HL-60/S4 treated with retinoic acid at 250 ng/mL for 4 days and 3 days (cell line): ENCODE results near the gene TTC16.
"Not testable (repeated sequence)": the region's sequence is repeated elsewhere in the genome, so short reads cannot be mapped to it uniquely, and the experiment has no call there.

ENCODE experiments used
- in situ Hi-C: fragments of 300-500 bp; cut with MboI; formaldehyde crosslinking; loops from 2 replicates; pipeline ENCODE4 v1.7.0; 2022; ENCODE audit warnings: low sequenced_read_pairs

The TTC16 gene

GRCh38 chr9:127738666-127739065, 22.8 kb downstream of the TTC16 start:
- in situ Hi-C loops: loop anchor here (10.0 kb wide), 2 partner anchors 126 to 234 kb away; no protein-coding TSS in a partner anchor

- in situ Hi-C loops: loop anchor here (10.0 kb wide), 2 partner anchors 125 to 235 kb away; no protein-coding TSS in a partner anchor
Observed at GRCh38 chr9:127739614-127740330, 23.9 kb downstream of the TTC16 start.

GRCh38 chr9:127741831-127742434, 26.1 kb downstream of the TTC16 start:
- in situ Hi-C loops: no loop called here

- in situ Hi-C loops: no loop called here
Observed at GRCh38 chr9:127742435-127743088, 26.7 kb downstream of the TTC16 start.

- in situ Hi-C loops: no loop called here
Observed at GRCh38 chr9:127744398-127745110, 28.7 kb downstream of the TTC16 start.

GRCh38 chr9:127746959-127747569, 31.2 kb downstream of the TTC16 start:
- in situ Hi-C loops: no loop called here

GRCh38 chr9:127749090-127749787, 33.4 kb downstream of the TTC16 start:
- in situ Hi-C loops: no loop called here

- in situ Hi-C loops: no loop called here
Observed at GRCh38 chr9:127751269-127752054, 35.6 kb downstream of the TTC16 start.

- in situ Hi-C loops: no loop called here
Observed at GRCh38 chr9:127753148-127753547, 37.3 kb downstream of the TTC16 start.

GRCh38 chr9:127753622-127754021, 37.7 kb downstream of the TTC16 start:
- in situ Hi-C loops: no loop called here

GRCh38 chr9:127754099-127755060, 38.5 kb downstream of the TTC16 start:
- in situ Hi-C loops: no loop called here

- in situ Hi-C loops: no loop called here
Observed at GRCh38 chr9:127755061-127756060, 39.5 kb downstream of the TTC16 start.

GRCh38 chr9:127756233-127756632, 40.4 kb downstream of the TTC16 start:
- in situ Hi-C loops: no loop called here

GRCh38 chr9:127756776-127757175, 40.9 kb downstream of the TTC16 start:
- in situ Hi-C loops: not testable (repeated sequence)

- in situ Hi-C loops: no loop called here
Observed at GRCh38 chr9:127758843-127759242, 43.0 kb downstream of the TTC16 start.

- in situ Hi-C loops: no loop called here
Observed at GRCh38 chr9:127761061-127761460, 45.2 kb downstream of the TTC16 start.

GRCh38 chr9:127761491-127761956, 45.6 kb downstream of the TTC16 start:
- in situ Hi-C loops: no loop called here
